Fibroblast of lung (primary cell): ENCODE results near the gene ACTL10.

Source experiments
- EZH2 ChIP-seq: IDR thresholded peaks from 2 replicates; pipeline ENCODE4 v1.5.1; 2012; ENCODE audit warnings: low read length, control low read depth, mild to moderate bottlenecking; ENCODE audit errors: missing control alignments
- TF ChIP-seq, protein P1 (sequence below), 2 donors: IDR thresholded peaks in 1 of 2; conservative IDR thresholded peaks in 1 of 2; 1 replicate in 1 of 2; 2 replicates in 1 of 2; pipeline ENCODE4 v1.5.1; 2011 to 2012; ENCODE audit warnings: low read length in 2 of 2, control low read depth in 1 of 2, inconsistent platforms in 1 of 2, low read depth in 1 of 2, mild to moderate bottlenecking in 1 of 2

DNA sequence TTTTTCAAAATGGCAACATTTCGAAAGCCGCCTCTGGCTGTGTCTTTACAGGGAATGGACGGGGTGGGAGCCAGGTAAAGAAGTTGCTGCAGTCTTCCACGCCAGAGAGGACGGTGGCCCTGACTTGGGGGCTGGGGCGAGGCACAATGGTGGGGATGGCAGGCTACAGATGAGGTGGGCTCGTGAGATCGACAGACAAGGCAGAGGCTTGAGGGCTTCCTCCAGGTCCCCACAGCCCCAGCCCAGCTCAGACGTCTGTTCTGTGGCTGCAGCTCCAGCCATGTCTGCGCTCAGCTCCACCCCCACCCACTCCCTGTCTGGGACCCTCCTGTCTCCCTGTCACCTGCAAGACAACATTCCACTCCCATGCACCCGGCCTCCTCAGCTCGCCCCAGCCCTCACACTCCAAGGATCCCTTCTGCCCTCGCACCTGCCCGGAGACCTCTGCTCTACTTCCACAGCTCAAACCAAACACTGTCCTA, 12.0 kb upstream of the ACTL10 start:
- TF ChIP-seq, protein P1, sequence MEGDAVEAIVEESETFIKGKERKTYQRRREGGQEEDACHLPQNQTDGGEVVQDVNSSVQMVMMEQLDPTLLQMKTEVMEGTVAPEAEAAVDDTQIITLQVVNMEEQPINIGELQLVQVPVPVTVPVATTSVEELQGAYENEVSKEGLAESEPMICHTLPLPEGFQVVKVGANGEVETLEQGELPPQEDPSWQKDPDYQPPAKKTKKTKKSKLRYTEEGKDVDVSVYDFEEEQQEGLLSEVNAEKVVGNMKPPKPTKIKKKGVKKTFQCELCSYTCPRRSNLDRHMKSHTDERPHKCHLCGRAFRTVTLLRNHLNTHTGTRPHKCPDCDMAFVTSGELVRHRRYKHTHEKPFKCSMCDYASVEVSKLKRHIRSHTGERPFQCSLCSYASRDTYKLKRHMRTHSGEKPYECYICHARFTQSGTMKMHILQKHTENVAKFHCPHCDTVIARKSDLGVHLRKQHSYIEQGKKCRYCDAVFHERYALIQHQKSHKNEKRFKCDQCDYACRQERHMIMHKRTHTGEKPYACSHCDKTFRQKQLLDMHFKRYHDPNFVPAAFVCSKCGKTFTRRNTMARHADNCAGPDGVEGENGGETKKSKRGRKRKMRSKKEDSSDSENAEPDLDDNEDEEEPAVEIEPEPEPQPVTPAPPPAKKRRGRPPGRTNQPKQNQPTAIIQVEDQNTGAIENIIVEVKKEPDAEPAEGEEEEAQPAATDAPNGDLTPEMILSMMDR (conservative IDR thresholded peaks at IDR 0.05 in 1 of 2, IDR thresholded peaks at IDR 0.05 in 1 of 2; ENCODE audit: low read depth in 1 of 2, low read length in 2 of 2) = no peak
- TF ChIP-seq EZH2 = no peak
